Endometrium (tissue), 2 donors: ENCODE measurements around the gene SMIM29.

Source experiments
- FAIRE-seq: peaks from 2 replicates; lab custom pipeline; 2012; peaks lifted over from hg19 to GRCh38; lab: Jason Lieb, UNC
- donor health status: control.
- donor health status: control.

Gene SMIM29

GRCh38 chr6:34226066-34226465 lies 22.7 kb downstream of the SMIM29 start:
- FAIRE-seq: no peak

GRCh38 chr6:34225551-34225950 lies 23.3 kb downstream of the SMIM29 start:
- no peak for FAIRE-seq

- no peak for FAIRE-seq
Measured at GRCh38 chr6:34223956-34224940, 24.6 kb downstream of the SMIM29 start.

GRCh38 chr6:34223381-34223955 lies 25.3 kb downstream of the SMIM29 start:
- no peak for FAIRE-seq

- no peak for FAIRE-seq
Measured at GRCh38 chr6:34218691-34219090, 30.1 kb downstream of the SMIM29 start.

GRCh38 chr6:34213772-34214171 lies 35.0 kb downstream of the SMIM29 start:
- FAIRE-seq: no peak

- no peak for FAIRE-seq
Measured at GRCh38 chr6:34207695-34208443, 40.9 kb downstream of the SMIM29 start.

GRCh38 chr6:34206726-34207125 lies 42.1 kb downstream of the SMIM29 start:
- FAIRE-seq: no peak

- no peak for FAIRE-seq
Measured at GRCh38 chr6:34205916-34206315, 42.9 kb downstream of the SMIM29 start.

GRCh38 chr6:34205466-34205865 lies 43.3 kb downstream of the SMIM29 start:
- FAIRE-seq: no peak

GRCh38 chr6:34204693-34205092 lies 44.1 kb downstream of the SMIM29 start:
- no peak for FAIRE-seq

GRCh38 chr6:34202329-34203201 lies 46.2 kb downstream of the SMIM29 start:
- no peak for FAIRE-seq

- no peak for FAIRE-seq
Measured at GRCh38 chr6:34201455-34202107, 47.2 kb downstream of the SMIM29 start.

GRCh38 chr6:34200340-34200971 lies 48.4 kb downstream of the SMIM29 start:
- no peak for FAIRE-seq

GRCh38 chr6:34196833-34197195 lies 52.0 kb downstream of the SMIM29 start:
- FAIRE-seq: no peak
